ENCODE data around the gene FMNL1. TPM values are rescaled to one million over a fixed set of nuclear protein-coding genes. Genes with fewer than 3 reads are reported as not detected.

Gene FMNL1
- total and polyA plus RNA-seq, 10 of the 15 experiments (the other 5 are each of a cell fraction or from before 2014, with no cell fraction given) = 3.3 to 108 (median 19.5) TPM

DNA sequence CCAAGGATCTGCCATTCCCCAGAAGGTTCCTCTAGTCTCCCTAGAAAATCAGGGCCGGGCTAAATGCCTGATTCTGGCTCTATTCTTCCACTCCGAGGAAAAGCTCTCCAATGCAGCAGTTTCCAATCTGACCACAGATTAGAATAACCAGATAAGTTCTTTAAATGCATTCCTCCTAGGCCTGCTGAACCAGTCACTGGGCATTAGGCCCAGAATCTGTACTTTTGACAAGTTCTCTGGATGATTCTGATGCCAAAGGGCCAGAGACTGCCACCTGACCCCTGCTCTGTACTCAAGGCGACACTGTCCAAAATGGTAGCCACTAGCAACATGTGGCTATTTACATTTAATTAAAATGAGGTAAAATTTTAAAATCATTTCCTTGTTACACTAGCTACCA is 72.8 kb downstream of the FMNL1 start:
- in situ Hi-C loops (cut with MboI) = no loop called here
- POLR2A ChIA-PET = interaction anchor here (0.5 to 7.1 kb wide), 7 partner anchors 8 to 326 kb away, joined by 3 to 62 read pairs (median 12); partner anchors contain the start of genes C1QL1 and MAP3K14
- no peak for TF ChIP-seq BRCA1 (IDR thresholded peaks at IDR 0.05; ENCODE audit: low read depth, low read length)
- TF ChIP-seq PAX5 (IDR thresholded peaks at IDR 0.05; ENCODE audit: borderline replicate concordance, low read depth, low read length) = no peak
- no peak for TF ChIP-seq FOXM1 (IDR thresholded peaks at IDR 0.05; ENCODE audit: low read depth, low read length)
- TF ChIP-seq RELA (IDR thresholded peaks at IDR 0.05; ENCODE audit: borderline replicate concordance, partially characterized antibody) = no peak
- TF ChIP-seq CBX5 (IDR thresholded peaks at IDR 0.05; ENCODE audit: low read depth) = no peak
- no peak for TF ChIP-seq RFX5 (IDR thresholded peaks at IDR 0.05; ENCODE audit: low read depth, low read length)
- TF ChIP-seq, protein P1, sequence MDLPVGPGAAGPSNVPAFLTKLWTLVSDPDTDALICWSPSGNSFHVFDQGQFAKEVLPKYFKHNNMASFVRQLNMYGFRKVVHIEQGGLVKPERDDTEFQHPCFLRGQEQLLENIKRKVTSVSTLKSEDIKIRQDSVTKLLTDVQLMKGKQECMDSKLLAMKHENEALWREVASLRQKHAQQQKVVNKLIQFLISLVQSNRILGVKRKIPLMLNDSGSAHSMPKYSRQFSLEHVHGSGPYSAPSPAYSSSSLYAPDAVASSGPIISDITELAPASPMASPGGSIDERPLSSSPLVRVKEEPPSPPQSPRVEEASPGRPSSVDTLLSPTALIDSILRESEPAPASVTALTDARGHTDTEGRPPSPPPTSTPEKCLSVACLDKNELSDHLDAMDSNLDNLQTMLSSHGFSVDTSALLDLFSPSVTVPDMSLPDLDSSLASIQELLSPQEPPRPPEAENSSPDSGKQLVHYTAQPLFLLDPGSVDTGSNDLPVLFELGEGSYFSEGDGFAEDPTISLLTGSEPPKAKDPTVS (IDR thresholded peaks at IDR 0.05; ENCODE audit: low read depth, low read length) = no peak
- no peak for TF ChIP-seq POLR2AphosphoS5 (IDR thresholded peaks at IDR 0.05; ENCODE audit: low read length)
- no peak for TF ChIP-seq ZNF207 (IDR thresholded peaks at IDR 0.05; ENCODE audit: borderline replicate concordance)
- TF ChIP-seq MTA3 (IDR thresholded peaks at IDR 0.05; ENCODE audit: borderline replicate concordance, low read length) = no peak
- no peak for TF ChIP-seq HDAC6 (IDR thresholded peaks at IDR 0.05; ENCODE audit: unreplicated experiment)
- no peak for TF ChIP-seq SMAD5 (IDR thresholded peaks at IDR 0.05; ENCODE audit: low read depth)
- no peak for TF ChIP-seq BACH1 (IDR thresholded peaks at IDR 0.05; ENCODE audit: borderline replicate concordance)
- no peak for TF ChIP-seq MYC (IDR thresholded peaks at IDR 0.05; ENCODE audit: insufficient read depth, insufficient read length, insufficient replicate concordance, low read length, severe bottlenecking)
- TF ChIP-seq, protein P2, sequence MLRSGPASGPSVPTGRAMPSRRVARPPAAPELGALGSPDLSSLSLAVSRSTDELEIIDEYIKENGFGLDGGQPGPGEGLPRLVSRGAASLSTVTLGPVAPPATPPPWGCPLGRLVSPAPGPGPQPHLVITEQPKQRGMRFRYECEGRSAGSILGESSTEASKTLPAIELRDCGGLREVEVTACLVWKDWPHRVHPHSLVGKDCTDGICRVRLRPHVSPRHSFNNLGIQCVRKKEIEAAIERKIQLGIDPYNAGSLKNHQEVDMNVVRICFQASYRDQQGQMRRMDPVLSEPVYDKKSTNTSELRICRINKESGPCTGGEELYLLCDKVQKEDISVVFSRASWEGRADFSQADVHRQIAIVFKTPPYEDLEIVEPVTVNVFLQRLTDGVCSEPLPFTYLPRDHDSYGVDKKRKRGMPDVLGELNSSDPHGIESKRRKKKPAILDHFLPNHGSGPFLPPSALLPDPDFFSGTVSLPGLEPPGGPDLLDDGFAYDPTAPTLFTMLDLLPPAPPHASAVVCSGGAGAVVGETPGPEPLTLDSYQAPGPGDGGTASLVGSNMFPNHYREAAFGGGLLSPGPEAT (IDR thresholded peaks at IDR 0.05; ENCODE audit: low read depth) = no peak
- TF ChIP-seq, protein P3, sequence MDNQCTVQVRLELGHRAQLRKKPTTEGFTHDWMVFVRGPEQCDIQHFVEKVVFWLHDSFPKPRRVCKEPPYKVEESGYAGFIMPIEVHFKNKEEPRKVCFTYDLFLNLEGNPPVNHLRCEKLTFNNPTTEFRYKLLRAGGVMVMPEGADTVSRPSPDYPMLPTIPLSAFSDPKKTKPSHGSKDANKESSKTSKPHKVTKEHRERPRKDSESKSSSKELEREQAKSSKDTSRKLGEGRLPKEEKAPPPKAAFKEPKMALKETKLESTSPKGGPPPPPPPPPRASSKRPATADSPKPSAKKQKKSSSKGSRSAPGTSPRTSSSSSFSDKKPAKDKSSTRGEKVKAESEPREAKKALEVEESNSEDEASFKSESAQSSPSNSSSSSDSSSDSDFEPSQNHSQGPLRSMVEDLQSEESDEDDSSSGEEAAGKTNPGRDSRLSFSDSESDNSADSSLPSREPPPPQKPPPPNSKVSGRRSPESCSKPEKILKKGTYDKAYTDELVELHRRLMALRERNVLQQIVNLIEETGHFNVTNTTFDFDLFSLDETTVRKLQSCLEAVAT (IDR thresholded peaks at IDR 0.05) = no peak
- TF ChIP-seq NBN (IDR thresholded peaks at IDR 0.05) = no peak
- TF ChIP-seq, protein P4, sequence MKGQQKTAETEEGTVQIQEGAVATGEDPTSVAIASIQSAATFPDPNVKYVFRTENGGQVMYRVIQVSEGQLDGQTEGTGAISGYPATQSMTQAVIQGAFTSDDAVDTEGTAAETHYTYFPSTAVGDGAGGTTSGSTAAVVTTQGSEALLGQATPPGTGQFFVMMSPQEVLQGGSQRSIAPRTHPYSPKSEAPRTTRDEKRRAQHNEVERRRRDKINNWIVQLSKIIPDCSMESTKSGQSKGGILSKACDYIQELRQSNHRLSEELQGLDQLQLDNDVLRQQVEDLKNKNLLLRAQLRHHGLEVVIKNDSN (IDR thresholded peaks at IDR 0.05; ENCODE audit: borderline replicate concordance, extremely low read length, insufficient read depth, low read depth, low read length) = no peak

More for the DNA sequence above, 72.8 kb downstream of the FMNL1 start:
- FAIRE-seq (no peak), DNase-seq (ENCODE audit: low read depth, low spot score) (no peak), ATAC-seq (no peak)
- WGBS (ENCODE audit: insufficient coverage, insufficient replicate concordance, low lambda C conversion rate, missing lambda C conversion rate) = 98% methylated on average over 3 of the region's 3 CpGs
- Histone ChIP-seq H3K9ac (ENCODE audit: control insufficient read depth, insufficient read depth, low read length) (no peak overlapping the region), H3K4me1 (ENCODE audit: control insufficient read depth, insufficient read depth, low read length) (peaks cover 85% of the 10 kb centered on the region), H4K20me1 (ENCODE audit: control insufficient read depth, insufficient read depth) (no peaks in the 10 kb centered on the region), H3K36me3 (ENCODE audit: control insufficient read depth in 2 of 2, insufficient read depth in 2 of 2, low read length in 1 of 2) (peaks cover 21 to 26% of the 10 kb centered on the region in 2 experiments), H3K27me3 (replicated peaks in 1 of 2; ENCODE audit: control insufficient read depth in 2 of 2, insufficient read depth in 2 of 2, low read length in 1 of 2) (no peaks in the 10 kb centered on the region), H2AFZ (ENCODE audit: control insufficient read depth, low read depth, low read length) (no peak overlapping the region), H3K27ac (ENCODE audit: control insufficient read depth, insufficient read depth) (peak overlapping the region; percentile 42), H3K79me2 (ENCODE audit: control insufficient read depth, insufficient read depth, low read length) (peaks cover 87% of the 10 kb centered on the region), H3K4me3 (no peak overlapping the region), H3K4me2 (ENCODE audit: control insufficient read depth, insufficient read depth) (no peak overlapping the region; the same call in 1 of the 2 replicates), H3K9me3 (replicated peaks; ENCODE audit: control insufficient read depth, insufficient read depth, low read length) (no peaks in the 10 kb centered on the region; the same call in 2 of the 3 replicates)
- ChIA-PET RAD21 (ENCODE audit: unreplicated experiment) (interaction anchor here (0.6 to 5.7 kb wide), 9 partner anchors 17 to 90 kb away, joined by 3 to 44 read pairs (median 11); partner anchors contain the start of gene MAP3K14), CTCF (interaction anchor here (0.9 to 5.3 kb wide), 12 partner anchors 10 to 100 kb away, joined by 3 to 38 read pairs (median 6); partner anchors contain the start of gene MAP3K14), SMC1A (ENCODE audit: uncharacterized antibody, unreplicated experiment) (interaction anchor here (1.1 to 5.7 kb wide), 8 partner anchors 11 to 95 kb away, joined by 3 to 153 read pairs (median 12); partner anchors contain the start of gene MAP3K14)
- intact Hi-C loops (cut with micrococcal nuclease; ENCODE audit: unreplicated experiment) = no loop called here
- BruUV-seq (replicated peaks) = no TSS peak
